ENCODE data around the gene EFCC1. TPM values are rescaled to one million over a fixed set of nuclear protein-coding genes. Genes with fewer than 3 reads are reported as not detected.

EFCC1 gene
- total RNA-seq, 4 donors from 2014 or later: 0.19 to 2.9 (median 0.48) TPM

GRCh38 chr3:128973988-128974564, 27.0 kb upstream of the EFCC1 start:
- peak overlapping the region in 2 of 4 donors; percentile 53 for H3K27ac ChIP-seq
- peaks cover 0 to 19% (median 4%) of the 10 kb centered on the region in 3 donors for H3K4me1 ChIP-seq
- no peaks in the 10 kb centered on the region for H3K9me3 ChIP-seq
- intact Hi-C loops (cut with DNase I): loop anchor here (10.0 kb wide), 1 partner anchor 271 kb away; the partner anchor contains the start of gene COPG1
- no peak for TF ChIP-seq POLR2A (IDR thresholded peaks at IDR 0.05)
- TF ChIP-seq CTCF (IDR thresholded peaks at IDR 0.05): no peak
- WGBS, 2 donors: 57 to 66% methylated on average over 5 of the region's 5 CpGs
- H3K4me3 ChIP-seq: no peak overlapping the region
- H3K27me3 ChIP-seq: no peaks in the 10 kb centered on the region
- H3K36me3 ChIP-seq: no peaks in the 10 kb centered on the region
- DNase-seq: no peak

GRCh38 chr3:128975276-128975675, 25.8 kb upstream of the EFCC1 start:
- DNase-seq: no peak
- H3K36me3 ChIP-seq: no peaks in the 10 kb centered on the region
- no peaks in the 10 kb centered on the region for H3K9me3 ChIP-seq
- H3K4me3 ChIP-seq: no peak overlapping the region
- no peaks in the 10 kb centered on the region for H3K27me3 ChIP-seq
- intact Hi-C loops (cut with DNase I): loop anchor here (10.0 kb wide), 1 partner anchor 270 kb away; the partner anchor contains the start of gene COPG1
- H3K4me1 ChIP-seq: peaks cover 0 to 15% (median 4%) of the 10 kb centered on the region in 3 donors
- no peak for TF ChIP-seq POLR2A (IDR thresholded peaks at IDR 0.05)
- no peak for TF ChIP-seq CTCF (IDR thresholded peaks at IDR 0.05)
- 90 to 100% methylated on average over 1 of the region's 1 CpG for WGBS, 2 donors
- no peak overlapping the region for H3K27ac ChIP-seq

GRCh38 chr3:128983293-128984069, 17.6 kb upstream of the EFCC1 start:
- H3K4me1 ChIP-seq: peaks cover 0 to 12% (median 0%) of the 10 kb centered on the region in 3 donors
- no peak overlapping the region for H3K27ac ChIP-seq
- no peaks in the 10 kb centered on the region for H3K36me3 ChIP-seq
- intact Hi-C loops (cut with DNase I): no loop called here
- no peaks in the 10 kb centered on the region for H3K9me3 ChIP-seq
- H3K4me3 ChIP-seq: no peak overlapping the region
- WGBS, 2 donors: 86 to 89% methylated on average over 8 to 9 of the region's 9 CpGs
- DNase-seq: no peak
- H3K27me3 ChIP-seq: no peaks in the 10 kb centered on the region
- no peak for TF ChIP-seq CTCF (IDR thresholded peaks at IDR 0.05)
- no peak for TF ChIP-seq POLR2A (IDR thresholded peaks at IDR 0.05)

GRCh38 chr3:128984596-128984995, 16.5 kb upstream of the EFCC1 start:
- TF ChIP-seq POLR2A (IDR thresholded peaks at IDR 0.05) (no peak), CTCF (IDR thresholded peaks at IDR 0.05) (no peak)
- Histone ChIP-seq H3K27ac (no peak overlapping the region), H3K27me3 (no peaks in the 10 kb centered on the region), H3K9me3 (no peaks in the 10 kb centered on the region), H3K4me1 (peaks cover 0 to 12% (median 0%) of the 10 kb centered on the region in 3 donors), H3K4me3 (no peak overlapping the region), H3K36me3 (no peaks in the 10 kb centered on the region)
- DNase-seq: no peak
- intact Hi-C loops (cut with DNase I): no loop called here
- 35 to 48% methylated on average over 3 of the region's 3 CpGs for WGBS, 2 donors

Data from esophagus squamous epithelium (tissue), 5 donors.